GM03348 (cell line): ENCODE data around the gene SEC31B.

ENCODE experiments used
- DNase-seq: peaks from one replicate; pipeline ENCODE4 v3.0.0; 2012; ENCODE audit warnings: low spot score

Gene SEC31B

DNA sequence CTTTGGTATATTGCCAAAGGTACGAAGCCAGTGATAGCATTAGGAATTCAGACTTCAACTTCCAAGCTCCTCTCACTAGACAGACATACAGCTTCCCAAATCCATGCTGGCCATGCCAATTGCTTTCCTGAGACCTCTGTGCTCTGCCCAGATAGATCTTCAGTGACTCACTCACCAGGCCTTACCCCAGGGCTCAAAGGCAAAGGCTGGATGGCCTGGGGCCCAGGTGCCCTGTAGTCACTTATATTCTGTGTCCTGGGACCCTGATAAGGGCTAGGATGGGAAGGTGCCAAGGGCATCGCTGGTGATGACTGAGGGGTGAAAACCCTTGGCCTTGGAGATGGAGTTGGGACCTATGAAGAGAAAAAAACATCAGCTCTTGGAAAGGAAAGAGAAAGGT, 29.1 kb downstream of the SEC31B start:
- no peak for DNase-seq

DNA sequence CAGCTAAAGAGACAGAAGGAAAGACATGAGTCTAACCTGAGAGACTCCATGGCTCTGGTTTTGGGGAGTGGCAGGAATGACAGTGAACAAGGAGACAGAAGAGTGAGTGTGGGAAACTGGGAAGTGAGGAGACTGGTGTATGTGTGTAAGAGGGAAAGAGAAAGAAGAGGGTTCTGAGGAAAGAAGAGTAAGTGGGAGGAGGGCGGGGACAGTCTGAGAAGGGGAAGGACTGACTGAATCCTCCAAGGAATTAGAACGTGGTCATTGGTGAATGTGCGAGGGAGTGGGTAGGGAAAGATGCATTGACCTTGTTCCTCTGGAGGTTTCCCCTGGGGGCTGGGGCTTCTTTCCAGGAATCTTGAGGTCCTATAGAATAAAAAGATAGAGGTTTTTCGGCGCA, 30.3 kb downstream of the SEC31B start:
- DNase-seq, result no peak

DNA sequence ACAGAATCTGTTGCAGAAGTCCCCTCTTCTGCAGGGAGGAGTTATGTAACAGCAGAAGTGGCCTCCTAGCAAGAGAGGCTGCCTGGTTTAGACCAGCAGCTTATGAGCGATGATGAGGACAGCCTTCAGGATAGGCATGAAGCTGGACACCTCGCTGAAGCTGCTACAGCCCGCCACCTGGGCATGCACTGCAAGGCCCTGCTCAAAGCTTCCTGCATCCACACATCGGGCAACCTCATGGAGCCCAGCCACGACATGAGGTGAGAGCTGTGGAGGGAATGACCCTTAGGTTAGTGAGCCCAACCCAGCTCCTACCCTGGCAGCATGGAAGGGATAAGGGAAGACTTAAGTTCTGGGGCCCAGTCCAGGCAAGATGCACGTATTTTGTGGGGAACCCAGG, 32.1 kb downstream of the SEC31B start:
- DNase-seq, result no peak

DNA sequence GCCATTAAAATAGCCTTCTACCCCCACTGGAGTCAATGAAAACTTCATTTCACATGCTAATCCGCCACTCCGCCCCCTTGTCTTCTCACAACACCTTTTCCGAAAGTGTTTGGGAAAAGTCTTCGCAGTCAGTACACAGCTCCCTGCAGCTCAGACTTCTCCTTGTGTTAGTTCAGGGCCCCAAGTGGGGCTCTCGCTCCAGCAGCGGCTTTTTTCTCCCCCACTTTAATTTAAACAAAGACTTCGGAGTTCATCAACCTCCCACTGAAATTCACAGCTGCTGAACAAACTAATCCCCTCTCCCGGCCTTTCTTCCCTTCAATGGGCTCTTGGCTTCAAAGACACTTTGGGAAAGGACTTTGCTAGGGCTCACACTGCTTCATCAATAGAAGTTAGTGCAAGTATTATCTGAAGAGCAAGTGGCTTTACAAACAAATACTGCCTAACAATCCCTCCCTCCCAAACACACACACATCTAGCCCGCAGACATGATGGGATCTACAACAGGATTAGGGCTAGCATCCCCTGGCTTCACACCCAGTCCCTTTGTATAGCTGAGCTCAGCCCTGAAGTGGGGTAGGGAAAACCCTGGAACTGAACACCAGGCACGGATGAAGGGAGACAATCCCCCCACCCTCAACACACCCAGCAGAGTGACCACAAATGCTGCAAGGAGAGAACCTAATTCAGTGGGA, 33.7 kb downstream of the SEC31B start:
- DNase-seq, result no peak

DNA sequence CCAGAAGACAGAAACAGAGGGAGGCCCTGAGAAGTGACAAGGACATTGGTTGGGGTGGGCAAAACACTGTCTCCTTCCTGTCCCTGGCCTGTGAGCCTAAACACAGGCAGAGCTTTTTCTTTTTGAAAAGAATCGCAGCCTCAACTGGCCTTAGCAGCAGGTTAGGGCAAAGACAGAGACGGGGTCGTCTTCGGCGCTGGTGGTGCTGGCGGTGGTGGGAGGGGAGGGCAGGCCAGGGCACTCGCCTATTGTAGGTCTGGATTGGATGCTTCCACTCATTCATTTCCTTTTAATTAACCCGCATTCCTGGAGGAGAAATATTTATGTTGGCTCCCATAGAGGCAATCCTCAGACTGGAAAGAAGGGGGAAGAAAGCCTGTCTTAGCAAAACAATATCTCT, 34.3 kb downstream of the SEC31B start:
- DNase-seq, result no peak

DNA sequence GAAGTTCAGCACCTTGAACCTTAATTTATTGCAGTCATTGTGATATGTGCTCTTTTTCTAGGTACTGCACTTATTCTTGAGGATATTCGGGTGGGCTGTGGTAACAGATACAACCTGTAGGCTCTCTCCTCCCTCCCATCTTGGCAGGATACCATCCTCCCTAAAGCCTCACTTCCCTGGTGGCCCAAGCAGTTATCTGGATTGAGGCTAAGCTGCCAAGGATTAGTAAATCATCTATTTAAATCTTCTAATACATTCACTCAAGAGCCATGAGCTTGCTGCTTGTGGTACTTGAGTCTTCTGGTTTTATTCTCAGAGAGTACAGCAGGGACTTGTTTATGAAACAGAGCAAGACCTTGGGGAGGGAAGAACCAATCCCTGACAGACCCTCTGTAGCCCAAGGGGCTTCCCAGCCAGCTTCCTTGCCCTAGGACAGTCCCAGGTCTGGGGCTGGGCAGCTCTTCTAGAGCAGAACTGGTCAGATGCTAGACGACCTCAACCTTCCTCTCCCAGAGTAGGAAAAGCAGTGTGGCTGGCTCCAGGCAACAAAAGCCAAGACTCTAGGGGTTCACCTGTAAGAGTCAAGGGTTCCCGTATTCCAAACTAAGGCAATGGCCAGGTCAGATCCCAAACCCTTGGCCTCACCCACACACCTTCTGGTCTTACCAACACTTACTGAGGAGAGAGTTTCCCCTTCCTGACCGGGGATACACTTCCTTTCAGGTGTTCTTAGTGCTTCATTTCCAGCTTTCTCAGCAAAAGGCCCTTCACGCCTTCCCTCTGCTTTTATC, 35.6 kb downstream of the SEC31B start:
- DNase-seq, result no peak

DNA sequence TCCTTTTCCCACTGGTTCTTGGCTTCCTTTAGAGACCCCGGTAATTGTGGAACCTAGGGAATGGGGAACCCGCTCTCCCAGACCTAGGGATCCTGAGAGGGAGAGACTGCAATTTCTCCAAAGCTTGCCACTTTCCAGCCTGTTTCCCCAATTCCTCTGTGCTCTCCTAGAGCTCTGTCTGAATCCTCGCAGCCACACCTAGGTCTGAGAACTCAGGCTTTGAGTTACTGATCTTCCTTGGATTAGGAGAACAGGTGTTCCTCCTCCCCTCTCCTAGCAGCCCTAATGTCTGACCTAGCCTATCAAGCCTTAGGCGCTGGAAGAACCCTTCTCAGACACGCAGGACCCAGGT, 36.9 kb downstream of the SEC31B start:
- DNase-seq, result no peak

DNA sequence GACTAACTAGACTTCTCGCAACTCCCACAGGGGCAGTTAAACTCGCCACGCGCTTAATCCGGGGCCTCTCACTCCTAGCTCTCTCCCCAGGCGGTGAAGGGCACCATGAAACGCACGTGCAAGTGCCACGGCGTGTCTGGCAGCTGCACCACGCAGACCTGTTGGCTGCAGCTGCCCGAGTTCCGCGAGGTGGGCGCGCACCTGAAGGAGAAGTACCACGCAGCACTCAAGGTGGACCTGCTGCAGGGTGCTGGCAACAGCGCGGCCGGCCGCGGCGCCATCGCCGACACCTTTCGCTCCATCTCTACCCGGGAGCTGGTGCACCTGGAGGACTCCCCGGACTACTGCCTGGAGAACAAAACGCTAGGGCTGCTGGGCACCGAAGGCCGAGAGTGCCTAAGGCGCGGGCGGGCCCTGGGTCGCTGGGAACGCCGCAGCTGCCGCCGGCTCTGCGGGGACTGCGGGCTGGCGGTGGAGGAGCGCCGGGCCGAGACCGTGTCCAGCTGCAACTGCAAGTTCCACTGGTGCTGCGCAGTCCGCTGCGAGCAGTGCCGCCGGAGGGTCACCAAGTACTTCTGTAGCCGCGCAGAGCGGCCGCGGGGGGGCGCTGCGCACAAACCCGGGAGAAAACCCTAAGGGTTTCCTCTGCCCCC, 37.4 kb downstream of the SEC31B start:
- DNase-seq, result peak; percentile 86

DNA sequence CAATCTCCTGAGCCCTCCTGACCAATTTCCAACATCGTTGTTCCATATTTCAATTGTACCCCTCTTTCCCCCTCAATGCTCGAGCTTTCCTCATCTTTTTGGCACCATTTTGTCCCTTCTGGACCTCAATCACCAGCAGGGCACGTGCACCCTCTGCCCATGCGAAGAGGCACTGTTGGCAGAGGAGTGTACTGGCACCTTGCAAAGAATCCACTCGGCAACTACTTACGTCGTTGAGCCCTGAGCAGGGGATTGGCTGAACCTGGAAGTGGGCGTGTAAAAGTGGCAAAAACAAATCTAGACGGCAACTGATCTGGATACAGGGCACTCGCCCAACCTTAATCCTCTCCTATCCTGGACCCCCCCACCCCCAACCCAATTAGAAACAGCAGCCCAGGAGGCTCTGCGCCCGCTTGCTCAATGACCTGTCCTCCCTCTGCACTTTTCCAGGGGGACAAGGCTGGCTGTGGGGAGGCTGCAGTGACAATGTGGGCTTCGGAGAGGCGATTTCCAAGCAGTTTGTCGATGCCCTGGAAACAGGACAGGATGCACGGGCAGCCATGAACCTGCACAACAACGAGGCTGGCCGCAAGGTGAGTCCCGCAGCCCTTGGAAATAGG, 38.1 kb downstream of the SEC31B start:
- DNase-seq, result peak; percentile 92

DNA sequence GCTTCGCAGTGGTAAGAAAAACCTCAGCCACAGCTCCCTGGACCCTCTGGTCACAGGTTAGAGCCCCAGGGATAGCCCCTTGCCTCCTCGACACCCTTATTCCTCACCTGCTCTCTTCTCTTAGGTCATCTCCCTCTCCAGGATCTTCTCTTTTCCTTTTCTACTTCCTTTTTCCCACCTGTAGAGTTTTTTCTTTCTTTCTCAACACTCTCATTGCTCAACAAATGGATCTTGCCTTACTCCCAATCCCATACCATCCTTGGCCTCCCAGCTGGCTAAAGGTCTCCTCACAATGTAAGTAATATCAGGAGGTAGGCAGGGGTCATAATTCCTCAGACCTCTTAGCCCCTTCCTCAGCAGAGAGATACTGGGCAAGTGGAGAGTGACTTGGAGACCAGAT, 39.7 kb downstream of the SEC31B start:
- no peak for DNase-seq

DNA sequence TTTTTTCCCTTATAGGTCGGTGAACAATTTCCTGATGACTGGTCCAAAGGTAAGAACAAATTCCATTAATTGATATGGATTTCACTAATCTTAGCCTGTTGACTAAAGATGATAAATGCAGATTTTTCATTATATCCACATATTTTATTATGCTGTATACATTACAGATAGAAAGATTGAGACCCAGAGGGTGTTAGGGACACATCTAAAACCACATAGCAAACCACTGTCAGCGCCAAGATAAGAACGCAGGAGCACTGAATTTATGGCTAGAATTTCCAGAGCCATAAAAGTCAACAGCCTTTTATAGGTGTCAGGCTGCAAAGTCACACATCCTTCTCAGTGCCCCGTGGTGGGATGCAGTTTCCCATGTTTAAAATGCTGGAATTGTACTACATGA, 40.6 kb downstream of the SEC31B start:
- DNase-seq, result no peak

DNA sequence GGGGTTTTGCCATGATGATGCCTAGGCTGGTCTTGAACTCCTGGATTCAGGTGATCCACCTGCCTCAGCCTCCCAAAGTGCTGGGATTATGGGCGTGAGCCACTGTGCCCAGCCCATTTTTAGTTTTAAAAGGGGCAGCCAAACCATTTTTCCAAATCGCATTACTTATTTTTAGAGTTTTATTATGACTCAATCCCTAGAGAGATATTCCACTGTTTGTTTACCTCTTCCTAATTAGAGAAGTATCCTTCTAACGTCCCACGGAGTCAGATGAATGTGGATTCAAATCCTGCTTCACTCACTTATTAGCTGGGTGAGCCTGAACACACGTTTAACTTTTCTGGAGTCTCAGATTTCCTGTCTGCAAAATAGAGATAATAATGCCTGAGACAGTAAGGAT, 41.7 kb downstream of the SEC31B start:
- DNase-seq, result no peak

DNA sequence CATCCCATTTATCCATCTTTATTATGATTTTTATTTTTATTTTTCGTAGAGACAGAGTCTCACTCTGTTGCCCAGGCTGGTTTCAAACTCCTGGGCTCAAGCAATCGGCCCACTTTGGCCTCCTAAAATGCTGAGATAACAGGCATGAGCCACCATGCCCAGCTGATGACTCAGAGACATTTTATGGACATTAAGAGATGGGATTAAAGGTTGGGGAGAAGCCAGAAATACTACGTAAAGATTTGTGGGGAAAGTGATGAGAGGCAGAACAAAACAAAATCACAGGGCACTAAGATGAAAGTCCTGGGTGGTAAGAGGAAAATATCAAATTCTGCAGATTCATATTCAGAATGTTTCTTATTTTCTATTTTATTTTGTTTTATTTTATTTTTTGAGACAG, 49.3 kb downstream of the SEC31B start:
- no peak for DNase-seq

DNA sequence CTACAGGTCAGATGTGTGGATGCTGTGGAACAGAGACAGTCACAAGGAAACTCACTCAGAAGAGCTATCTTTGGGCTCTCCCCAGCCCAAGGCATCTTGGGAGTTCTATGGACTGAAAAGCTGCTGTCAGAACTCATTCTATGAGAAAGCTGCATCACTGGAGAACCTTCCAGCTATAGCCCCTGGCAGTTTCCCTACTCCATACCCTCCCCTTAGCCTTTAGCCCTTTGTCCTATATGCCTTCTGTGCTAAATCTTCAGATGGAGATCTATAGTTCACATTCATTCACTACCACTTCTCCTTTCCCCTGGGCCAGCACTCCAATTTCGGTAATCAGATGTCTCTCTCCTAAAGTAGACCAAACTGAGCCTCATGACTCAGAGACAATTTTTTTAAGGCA, 49.9 kb downstream of the SEC31B start:
- no peak for DNase-seq

DNA sequence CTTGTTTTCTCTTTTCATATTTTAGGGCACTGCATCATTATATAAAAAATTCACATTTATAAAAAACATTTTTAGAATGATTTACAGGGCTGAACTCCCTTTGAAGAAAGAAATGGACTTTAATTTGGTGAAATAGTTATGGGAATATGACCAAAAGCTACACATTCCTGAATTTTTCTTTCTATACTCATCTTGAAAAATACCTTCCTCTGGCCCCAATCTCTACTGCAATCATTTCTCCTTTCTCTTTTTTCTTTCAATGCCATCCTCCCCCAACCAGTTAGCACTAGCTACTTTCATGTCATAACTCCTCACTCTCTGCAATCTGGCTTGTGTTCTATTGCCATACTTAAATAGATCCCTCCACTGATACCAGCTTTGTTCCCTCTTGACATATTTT, 50.7 kb downstream of the SEC31B start:
- DNase-seq, result no peak

DNA sequence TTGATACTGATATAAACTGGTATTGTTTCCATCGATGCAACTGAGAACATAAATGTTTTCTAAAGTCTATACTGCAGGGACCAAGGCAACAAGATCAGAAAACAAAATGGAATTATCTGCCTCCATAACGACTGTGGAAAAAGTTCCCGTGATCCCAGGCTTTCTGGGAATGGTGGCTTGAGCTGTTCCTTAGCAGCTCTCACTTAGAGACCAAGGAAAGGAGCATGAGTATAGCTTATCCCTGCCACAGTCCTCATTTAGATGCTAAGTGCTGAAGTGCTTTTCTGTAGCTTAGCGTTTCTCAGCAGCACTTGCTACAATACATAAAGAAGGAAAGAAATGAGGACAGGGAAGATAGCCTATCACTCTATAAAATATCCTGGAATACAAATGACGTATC, 51.3 kb downstream of the SEC31B start:
- DNase-seq, result no peak

DNA sequence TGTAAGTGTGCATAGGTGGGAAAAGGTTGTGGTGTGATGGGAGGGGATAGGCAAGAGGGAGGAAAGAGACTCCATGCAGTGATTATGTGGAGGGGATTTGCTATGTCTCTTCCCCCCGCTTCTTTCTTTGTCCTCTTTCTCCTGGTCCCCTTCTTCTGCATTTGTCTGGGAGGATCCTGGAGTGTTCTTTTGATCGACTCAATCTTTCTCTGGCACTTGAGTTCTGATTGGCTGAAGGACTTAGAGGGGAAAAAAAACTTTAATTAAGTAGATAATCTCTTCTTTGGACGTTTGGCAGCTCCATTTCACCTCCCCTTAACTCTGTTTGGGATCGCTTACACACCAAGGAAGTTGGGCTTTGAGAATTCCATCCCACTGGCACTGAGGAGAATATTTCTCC, 57.0 kb downstream of the SEC31B start, which contains the start of gene WNT8B:
WNT8B (plus strand) TSS at position 301 of the 400 bp plus-strand sequence. CDS start 160 bp downstream, outside the sequence.
- DNase-seq, result no peak

DNA sequence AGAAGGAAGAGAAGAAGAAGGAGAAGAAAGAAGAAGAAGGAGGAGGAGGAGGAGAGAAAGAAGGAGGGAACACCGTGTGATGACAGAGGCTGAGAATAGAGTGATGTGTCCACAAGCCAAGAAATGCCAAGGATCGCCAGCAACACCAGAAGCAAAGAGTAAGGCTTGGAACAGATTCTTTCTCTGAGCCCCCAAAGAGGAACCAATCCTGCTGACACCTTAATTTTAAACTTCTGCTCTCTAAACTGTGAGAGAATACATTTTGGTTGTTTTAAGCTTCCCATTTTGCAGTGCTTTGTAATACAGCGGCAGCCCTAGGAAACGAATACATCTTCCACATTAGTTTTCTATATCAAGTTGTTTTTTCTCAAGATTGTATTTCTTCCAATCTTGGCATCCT, 70.7 kb downstream of the SEC31B start:
- DNase-seq, result no peak

DNA sequence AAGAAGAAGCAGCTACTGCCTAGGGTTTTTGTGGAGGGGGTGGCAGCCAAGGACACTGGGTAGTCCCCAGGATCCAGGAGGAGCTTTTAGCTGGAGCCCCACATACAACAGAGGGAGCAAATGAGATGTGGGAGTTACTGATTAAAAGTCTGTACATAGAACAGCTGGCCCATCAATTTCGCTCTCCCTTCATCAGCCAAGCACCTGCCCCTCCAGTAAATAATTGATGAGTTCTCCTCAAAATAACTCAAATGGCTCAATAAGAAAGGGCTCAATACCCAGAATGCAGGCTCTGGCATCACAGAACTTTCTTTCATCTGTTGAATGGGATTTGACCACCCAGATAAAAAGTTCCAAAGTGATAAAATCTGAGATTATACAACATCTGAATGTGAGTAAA, 72.0 kb downstream of the SEC31B start:
- DNase-seq, result no peak

DNA sequence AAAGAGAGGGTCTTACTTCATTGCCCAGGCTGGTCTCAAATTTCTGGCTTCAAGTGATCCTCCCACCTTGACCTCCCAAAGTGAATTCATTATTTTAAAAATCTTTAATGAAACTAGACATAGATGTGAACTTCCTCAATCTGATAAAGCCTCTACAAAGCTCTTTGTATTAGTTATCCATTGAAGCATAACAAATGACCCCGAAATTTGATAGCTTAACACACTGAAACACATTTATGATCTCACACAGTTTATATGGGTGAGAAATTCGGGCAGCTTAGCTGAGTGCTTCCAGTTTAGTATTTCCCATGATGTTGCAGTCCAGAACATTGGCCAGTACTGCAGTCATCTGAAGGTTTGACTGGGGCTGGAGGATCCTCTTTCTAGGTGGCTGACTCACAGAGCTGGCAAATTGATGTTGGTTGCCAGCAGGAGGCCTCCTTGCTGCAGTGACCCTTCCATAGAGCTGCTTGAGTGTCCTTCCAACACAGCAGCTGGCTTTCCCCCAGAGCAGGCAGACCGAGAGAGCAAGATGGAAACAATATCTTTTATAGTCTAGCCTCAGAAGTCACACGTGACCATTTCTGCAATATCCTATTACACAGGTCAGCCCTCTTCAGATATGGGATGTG, 73.4 kb downstream of the SEC31B start:
- DNase-seq, result no peak

DNA sequence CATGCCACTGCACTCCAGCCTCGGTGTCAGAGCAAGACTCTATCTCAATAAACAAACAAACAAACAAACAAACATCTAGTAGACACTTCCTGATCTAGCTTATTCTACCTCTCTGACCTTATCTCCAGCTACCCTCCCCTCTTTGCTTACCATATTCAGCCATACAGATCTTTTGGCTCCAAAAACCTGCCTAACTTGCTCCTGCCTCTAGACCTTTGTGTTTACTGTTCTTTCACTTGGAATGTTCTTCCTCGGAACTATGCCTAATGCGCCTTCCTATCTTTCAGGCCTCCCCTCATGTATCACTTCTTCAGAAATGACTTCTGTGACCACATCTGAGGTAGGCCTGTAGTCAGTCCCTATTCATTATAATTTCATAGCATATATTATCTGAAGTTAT, 77.1 kb downstream of the SEC31B start:
- DNase-seq, result no peak

DNA sequence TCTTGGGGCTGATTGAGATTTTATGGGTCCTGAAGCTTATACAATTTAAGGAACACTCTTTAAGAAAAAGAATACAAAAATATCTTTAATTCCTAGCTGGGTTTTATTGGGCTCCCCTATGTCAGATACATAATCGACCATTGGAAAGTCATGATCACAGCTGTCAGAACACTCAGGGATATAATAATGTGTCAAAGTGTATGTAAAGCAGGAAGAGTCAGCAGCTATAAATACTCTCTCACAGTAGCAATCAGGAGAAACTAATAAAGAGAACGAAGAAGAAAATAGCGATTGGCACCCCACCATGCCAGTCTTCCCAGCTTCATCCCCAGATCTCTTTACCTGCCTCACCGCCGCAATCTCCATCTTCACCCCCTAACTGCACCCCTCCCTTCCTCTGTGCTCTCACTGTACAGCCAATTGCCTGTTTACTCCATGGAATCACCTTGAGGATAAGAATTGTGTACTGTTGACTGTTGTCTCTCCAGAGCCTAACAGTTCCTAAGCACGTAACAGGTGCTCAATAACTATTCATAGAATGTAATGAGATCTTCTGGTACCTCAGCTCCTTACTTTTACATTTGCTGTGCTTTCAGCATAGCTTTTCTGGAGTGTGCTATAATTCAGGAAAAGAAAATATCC, 80.9 kb downstream of the SEC31B start:
- no peak for DNase-seq
